Esophagus muscularis mucosa (tissue), 4 donors: ENCODE data around the gene UBAP1L.

ENCODE experiments used
- EP300 ChIP-seq: sonication (generic); formaldehyde crosslinking; IDR thresholded peaks from one replicate; pipeline ENCODE4 v1.6.1; 2017; ENCODE audit warnings: antibody characterized with exemption
- POLR2A ChIP-seq: fragments of 450-650 bp; IDR thresholded peaks from one replicate; pipeline ENCODE4 v1.6.1; 2017; ENCODE audit warnings: antibody characterized with exemption, moderate library complexity, mild to moderate bottlenecking, low read depth
- POLR2AphosphoS5 ChIP-seq, 2 donors: sonication (generic); formaldehyde crosslinking; IDR thresholded peaks; one replicate each; pipeline ENCODE4 v1.6.1; 2017; ENCODE audit warnings: antibody characterized with exemption in 2 of 2
- TF ChIP-seq, protein P1 (sequence below), 3 experiments: fragments of 200-600 bp in 2 of 3; fragments of 450-650 bp in 1 of 3; sonication (generic) in 2 of 3; IDR thresholded peaks; one replicate each; pipeline ENCODE4 v1.5.1; 2017 to 2019; ENCODE audit warnings: antibody characterized with exemption in 3 of 3, mild to moderate bottlenecking in 2 of 3, moderate library complexity in 1 of 3

DNA sequence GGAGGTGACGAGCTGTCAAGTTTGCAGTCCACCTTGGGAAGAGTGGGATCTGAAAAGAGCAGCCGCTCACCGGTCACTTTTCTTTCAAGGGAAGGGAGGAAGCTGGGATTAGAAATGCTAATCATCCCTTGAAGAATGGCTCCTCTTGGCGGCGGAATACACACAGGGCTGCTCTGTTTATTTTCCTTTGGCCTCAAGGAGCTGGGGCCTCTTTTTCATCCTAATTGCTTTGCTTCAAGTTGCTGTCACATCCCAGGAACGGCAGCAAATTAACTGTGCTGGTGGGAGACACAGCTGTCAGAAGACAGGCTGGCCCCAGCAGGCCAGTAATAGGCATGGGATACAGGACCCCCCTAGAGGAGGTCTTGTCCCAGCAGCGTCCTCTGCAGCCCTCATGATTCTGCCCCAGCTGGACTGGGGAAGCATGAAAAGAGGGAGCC is 31.7 kb downstream of the UBAP1L start:
- TF ChIP-seq, protein P1, sequence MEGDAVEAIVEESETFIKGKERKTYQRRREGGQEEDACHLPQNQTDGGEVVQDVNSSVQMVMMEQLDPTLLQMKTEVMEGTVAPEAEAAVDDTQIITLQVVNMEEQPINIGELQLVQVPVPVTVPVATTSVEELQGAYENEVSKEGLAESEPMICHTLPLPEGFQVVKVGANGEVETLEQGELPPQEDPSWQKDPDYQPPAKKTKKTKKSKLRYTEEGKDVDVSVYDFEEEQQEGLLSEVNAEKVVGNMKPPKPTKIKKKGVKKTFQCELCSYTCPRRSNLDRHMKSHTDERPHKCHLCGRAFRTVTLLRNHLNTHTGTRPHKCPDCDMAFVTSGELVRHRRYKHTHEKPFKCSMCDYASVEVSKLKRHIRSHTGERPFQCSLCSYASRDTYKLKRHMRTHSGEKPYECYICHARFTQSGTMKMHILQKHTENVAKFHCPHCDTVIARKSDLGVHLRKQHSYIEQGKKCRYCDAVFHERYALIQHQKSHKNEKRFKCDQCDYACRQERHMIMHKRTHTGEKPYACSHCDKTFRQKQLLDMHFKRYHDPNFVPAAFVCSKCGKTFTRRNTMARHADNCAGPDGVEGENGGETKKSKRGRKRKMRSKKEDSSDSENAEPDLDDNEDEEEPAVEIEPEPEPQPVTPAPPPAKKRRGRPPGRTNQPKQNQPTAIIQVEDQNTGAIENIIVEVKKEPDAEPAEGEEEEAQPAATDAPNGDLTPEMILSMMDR (IDR thresholded peaks at IDR 0.05): peak; percentile 48 to 74 (median 60)
- peak; percentile 13 to 22 for TF ChIP-seq POLR2AphosphoS5 (IDR thresholded peaks at IDR 0.05)
- no peak for TF ChIP-seq POLR2A
- TF ChIP-seq EP300: no peak
